Putamen (tissue), 1 donor: ENCODE data around the gene NAPEPLD.
"Not testable (repeated sequence)": the region's sequence is repeated elsewhere in the genome, so short reads cannot be mapped to it uniquely, and the experiment has no call there.

ENCODE experiments used
- DNase-seq: peaks from one replicate; pipeline ENCODE4 v3.0.0-alpha.2; 2016; ENCODE audit warnings: low spot score

The NAPEPLD gene

GRCh38 chr7:103065667-103066066 lies 83.2 kb downstream of the NAPEPLD start:
- no peak for DNase-seq

DNA sequence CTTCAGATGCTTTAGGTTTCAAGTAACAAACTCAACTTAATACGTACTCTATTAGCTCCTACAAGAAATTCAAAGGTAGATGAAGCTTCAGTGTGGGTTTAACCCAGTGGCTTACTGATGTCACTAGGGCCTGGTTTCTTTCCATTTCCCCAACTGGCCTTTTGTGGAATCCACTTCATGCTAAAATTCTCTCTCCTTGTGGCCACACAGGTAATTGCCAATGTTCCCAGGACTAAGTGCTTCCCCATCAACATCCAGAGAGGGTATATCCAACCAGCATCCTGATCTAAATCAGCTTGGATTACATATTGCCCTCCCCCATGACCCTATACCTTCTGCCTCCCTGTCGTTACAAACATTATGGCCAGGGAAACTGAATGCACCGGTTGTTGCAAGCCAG lies 85.0 kb downstream of the NAPEPLD start:
- DNase-seq, result no peak

GRCh38 chr7:103059471-103059870 lies 89.4 kb downstream of the NAPEPLD start:
- DNase-seq, result no peak

- DNase-seq, result no peak
Observed at GRCh38 chr7:103058122-103058521, 90.8 kb downstream of the NAPEPLD start.

GRCh38 chr7:103056006-103056405 lies 92.9 kb downstream of the NAPEPLD start:
- DNase-seq, result not testable (repeated sequence)

DNA sequence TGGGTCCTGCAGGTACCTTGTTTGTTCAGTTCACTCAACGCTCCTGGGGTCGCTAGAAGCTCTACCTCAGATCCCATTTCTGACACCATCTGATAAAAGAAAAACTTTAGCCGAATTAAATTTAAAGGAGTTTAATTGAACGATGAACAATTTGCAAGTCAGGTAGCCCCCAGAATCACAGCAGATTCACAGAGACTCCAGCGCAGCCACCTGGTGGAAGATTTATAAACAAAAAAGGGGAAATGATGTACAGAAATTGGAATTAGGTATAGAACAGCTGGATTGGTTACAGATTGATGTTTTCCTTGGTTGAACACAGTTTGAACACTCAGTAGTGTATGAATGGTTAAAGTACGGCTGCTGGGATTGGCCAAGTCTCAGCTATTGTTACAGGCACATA lies 97.4 kb downstream of the NAPEPLD start:
- no peak for DNase-seq
